CD14-positive monocyte (primary cell): ENCODE measurements around the gene SLC47A1. TPM values are rescaled to one million over a fixed set of nuclear protein-coding genes. Genes with fewer than 3 reads are reported as not detected.
"Not testable (repeated sequence)": the region's sequence is repeated elsewhere in the genome, so short reads cannot be mapped to it uniquely, and the experiment has no call there.

Experiments
- DNase-seq, 3 donors: peaks; one replicate each; pipeline ENCODE4 v3.0.0-alpha.2; 2011 to 2022
- H2AFZ ChIP-seq: 2 replicates; pipeline ENCODE4 v1.6.0; 2012; ENCODE audit warnings: mild to moderate bottlenecking, low read depth, low read length, inconsistent platforms; ENCODE audit not compliant: insufficient read depth, poor library complexity, severe bottlenecking
- H3K27ac ChIP-seq, 2 donors: 1 replicate in 1 of 2; 2 replicates in 1 of 2; pipeline ENCODE4 v1.5.1; 2012 to 2013; ENCODE audit warnings: low read length in 2 of 2, control low read depth in 1 of 2, inconsistent platforms in 1 of 2, low read depth in 1 of 2, mild to moderate bottlenecking in 1 of 2
- H3K27me3 ChIP-seq, 2 donors: one replicate each; pipeline versions ENCODE4 v1.6.0 to v1.6.1; 2011 to 2013; ENCODE audit warnings: low read length in 2 of 2; ENCODE audit not compliant: control insufficient read depth in 2 of 2, insufficient read depth in 2 of 2
- H3K36me3 ChIP-seq, 2 donors: replicated peaks in 1 of 2; 1 replicate in 1 of 2; 2 replicates in 1 of 2; pipeline versions ENCODE4 v1.5.1 to v1.6.1; 2012 to 2013; ENCODE audit warnings: low read length in 2 of 2, control low read depth in 1 of 2, inconsistent platforms in 1 of 2, mild to moderate bottlenecking in 1 of 2; ENCODE audit not compliant: insufficient read depth in 2 of 2, control insufficient read depth in 1 of 2
- H3K4me1 ChIP-seq, 2 donors: 1 replicate in 1 of 2; 2 replicates in 1 of 2; pipeline versions ENCODE4 v1.5.1 to v1.6.1; 2012 to 2013; ENCODE audit warnings: low read length in 2 of 2, control low read depth in 1 of 2, inconsistent platforms in 1 of 2, mild to moderate bottlenecking in 1 of 2, moderate library complexity in 1 of 2; ENCODE audit not compliant: insufficient read depth in 2 of 2, control insufficient read depth in 1 of 2
- H3K4me2 ChIP-seq: replicated peaks from 2 replicates; pipeline ENCODE3; 2012; ENCODE audit warnings: low read length, moderate library complexity, mild to moderate bottlenecking; ENCODE audit not compliant: poor library complexity, severe bottlenecking; ENCODE audit errors: extremely low read depth
- H3K4me3 ChIP-seq, 3 experiments: fragments of 200-600 bp in 1 of 3; sonication (generic) in 1 of 3; replicated peaks in 1 of 3; 1 replicate in 2 of 3; 2 replicates in 1 of 3; pipeline ENCODE4 v1.5.1; 2011 to 2013; ENCODE audit warnings: low read length in 3 of 3, mild to moderate bottlenecking in 3 of 3, control low read depth in 2 of 3, low read depth in 2 of 3, inconsistent platforms in 1 of 3, moderate library complexity in 1 of 3
- H3K79me2 ChIP-seq: 2 replicates; pipeline ENCODE4 v1.6.0; 2012; ENCODE audit warnings: mild to moderate bottlenecking, control low read depth, inconsistent platforms, low read length, moderate library complexity; ENCODE audit not compliant: insufficient read depth
- H3K9ac ChIP-seq: 2 replicates; pipeline ENCODE4 v1.6.0; 2017; ENCODE audit warnings: low read length, mild to moderate bottlenecking; ENCODE audit not compliant: insufficient read depth, poor library complexity, severe bottlenecking
- H3K9me3 ChIP-seq, 2 donors: replicated peaks in 1 of 2; 1 replicate in 1 of 2; 2 replicates in 1 of 2; pipeline versions ENCODE4 v1.5.1 to v1.6.1; 2012 to 2013; ENCODE audit warnings: low read length in 2 of 2, control low read depth in 1 of 2; ENCODE audit not compliant: control insufficient read depth in 1 of 2, insufficient read depth in 1 of 2
- H4K20me1 ChIP-seq: 2 replicates; pipeline ENCODE4 v1.6.0; 2012; ENCODE audit warnings: mild to moderate bottlenecking, low read length, control low read depth, moderate library complexity; ENCODE audit not compliant: insufficient read depth
- H3K27ac Mint-ChIP-seq, 7 donors: one replicate each; pipeline ENCODE4 v1.8.0; 2020; ENCODE audit warnings: mild to moderate bottlenecking in 7 of 7, mixed read lengths in 7 of 7, moderate library complexity in 6 of 7, inconsistent platforms in 2 of 7
- H3K27me3 Mint-ChIP-seq, 3 donors: one replicate each; pipeline ENCODE4 v1.8.0; 2021 to 2022; ENCODE audit warnings: low read depth in 3 of 3, mild to moderate bottlenecking in 3 of 3, mixed read lengths in 3 of 3, moderate library complexity in 3 of 3, inconsistent platforms in 1 of 3
- H3K36me3 Mint-ChIP-seq, 2 donors: one replicate each; pipeline ENCODE4 v1.8.0; 2020; ENCODE audit warnings: mixed read lengths in 2 of 2, inconsistent platforms in 1 of 2, mild to moderate bottlenecking in 1 of 2
- H3K4me1 Mint-ChIP-seq: one replicate; pipeline ENCODE4 v1.8.0; 2020; ENCODE audit warnings: mild to moderate bottlenecking, mixed read lengths
- H3K4me3 Mint-ChIP-seq, 2 donors: one replicate each; pipeline ENCODE4 v1.8.0; 2020; ENCODE audit warnings: mild to moderate bottlenecking in 2 of 2, mixed read lengths in 2 of 2, moderate library complexity in 1 of 2
- H3K9me3 Mint-ChIP-seq, 7 donors: one replicate each; pipeline ENCODE4 v1.8.0; 2020 to 2022; ENCODE audit warnings: mixed read lengths in 7 of 7, mild to moderate bottlenecking in 6 of 7, moderate library complexity in 6 of 7, inconsistent platforms in 2 of 7
- WGBS: methylation state at CpG from one replicate; pipeline ENCODE4 v1.1.5; 2013; ENCODE audit warnings: missing lambda C conversion rate; ENCODE audit not compliant: insufficient coverage; 5-methylcytosine and 5-hydroxymethylcytosine counted together
- intact Hi-C, 2 donors: fragments of 100-400 bp; cut with micrococcal nuclease; formaldehyde crosslinking; loops; one replicate each; pipeline versions ENCODE4 v1.15.0 to v1.15.1; 2023
- polyA plus RNA-seq, 3 donors: library from polyadenylated mRNA; depleted of rRNA in 1 of 3; unstranded in 2 of 3; stranded (reverse) in 1 of 3; fragments of 300-500 nt in 2 of 3; fragments of >200 nt in 1 of 3; fragmentation: Illumina TruSeq in 2 of 3; gene quantifications; 1 replicate in 2 of 3; 2 replicates in 1 of 3; pipeline ENCODE4 v1.2.3, GENCODE V29; 2012 to 2021
- TF ChIP-seq, protein P1 (sequence below): fragments of 200-600 bp; IDR thresholded peaks from one replicate; pipeline ENCODE4 v1.8.0; 2022; ENCODE audit warnings: antibody characterized with exemption, mild to moderate bottlenecking

SLC47A1 gene
- polyA plus RNA-seq, 3 donors, result 0.44 to 2.0 (median 0.49) TPM

DNA sequence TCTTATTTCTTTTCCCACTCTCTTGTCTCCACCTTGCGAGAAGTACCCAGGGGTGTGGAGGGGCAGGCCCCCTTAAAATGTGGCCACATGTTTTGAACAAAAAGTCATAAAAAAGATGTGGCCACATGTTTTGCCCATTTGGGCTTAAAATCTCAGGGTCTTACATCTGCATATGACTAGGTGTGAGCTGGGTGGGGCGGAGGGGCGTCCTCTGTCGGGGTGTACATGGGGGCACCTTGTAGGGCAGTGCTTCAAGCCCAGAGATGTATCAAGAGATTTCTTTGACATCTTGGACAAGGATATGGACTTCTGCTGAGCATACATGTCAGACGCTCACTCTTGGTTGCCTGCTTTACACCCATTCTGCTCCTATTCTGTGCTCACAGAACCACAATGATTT lies 13.0 kb upstream of the SLC47A1 start:
- peaks cover 0 to 2% (median 0%) of the 10 kb centered on the region in 7 donors for H3K9me3 Mint-ChIP-seq
- peaks cover 0 to 3% (median 0%) of the 10 kb centered on the region in 3 donors for H3K27me3 Mint-ChIP-seq
- H3K4me3 ChIP-seq, result peak overlapping the region in 1 of 3 experiments; percentile 49
- H3K9ac ChIP-seq, result no peak overlapping the region
- TF ChIP-seq, protein P1, sequence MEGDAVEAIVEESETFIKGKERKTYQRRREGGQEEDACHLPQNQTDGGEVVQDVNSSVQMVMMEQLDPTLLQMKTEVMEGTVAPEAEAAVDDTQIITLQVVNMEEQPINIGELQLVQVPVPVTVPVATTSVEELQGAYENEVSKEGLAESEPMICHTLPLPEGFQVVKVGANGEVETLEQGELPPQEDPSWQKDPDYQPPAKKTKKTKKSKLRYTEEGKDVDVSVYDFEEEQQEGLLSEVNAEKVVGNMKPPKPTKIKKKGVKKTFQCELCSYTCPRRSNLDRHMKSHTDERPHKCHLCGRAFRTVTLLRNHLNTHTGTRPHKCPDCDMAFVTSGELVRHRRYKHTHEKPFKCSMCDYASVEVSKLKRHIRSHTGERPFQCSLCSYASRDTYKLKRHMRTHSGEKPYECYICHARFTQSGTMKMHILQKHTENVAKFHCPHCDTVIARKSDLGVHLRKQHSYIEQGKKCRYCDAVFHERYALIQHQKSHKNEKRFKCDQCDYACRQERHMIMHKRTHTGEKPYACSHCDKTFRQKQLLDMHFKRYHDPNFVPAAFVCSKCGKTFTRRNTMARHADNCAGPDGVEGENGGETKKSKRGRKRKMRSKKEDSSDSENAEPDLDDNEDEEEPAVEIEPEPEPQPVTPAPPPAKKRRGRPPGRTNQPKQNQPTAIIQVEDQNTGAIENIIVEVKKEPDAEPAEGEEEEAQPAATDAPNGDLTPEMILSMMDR, result no peak
- peaks cover 39% of the 10 kb centered on the region for H3K4me1 Mint-ChIP-seq
- H3K36me3 Mint-ChIP-seq, result no peaks in the 10 kb centered on the region
- peak overlapping the region in 6 of 7 donors; percentile 66 to 94 (median 87) for H3K27ac Mint-ChIP-seq
- H3K4me3 Mint-ChIP-seq, result peak overlapping the region; percentile 52 to 82
- no peaks in the 10 kb centered on the region for H3K79me2 ChIP-seq
- intact Hi-C loops, result no loop called here
- no peaks in the 10 kb centered on the region for H3K9me3 ChIP-seq
- H3K27me3 ChIP-seq, result no peaks in the 10 kb centered on the region
- H4K20me1 ChIP-seq, result no peaks in the 10 kb centered on the region
- WGBS, result 96% methylated on average over 3 of the region's 5 CpGs
- H3K27ac ChIP-seq, result no peak overlapping the region
- DNase-seq, result no peak
- H3K4me1 ChIP-seq, result peaks cover 30 to 37% of the 10 kb centered on the region in 2 donors
- no peak overlapping the region for H2AFZ ChIP-seq
- H3K4me2 ChIP-seq, result peak overlapping the region; percentile 19
- H3K36me3 ChIP-seq, result no peaks in the 10 kb centered on the region

DNA sequence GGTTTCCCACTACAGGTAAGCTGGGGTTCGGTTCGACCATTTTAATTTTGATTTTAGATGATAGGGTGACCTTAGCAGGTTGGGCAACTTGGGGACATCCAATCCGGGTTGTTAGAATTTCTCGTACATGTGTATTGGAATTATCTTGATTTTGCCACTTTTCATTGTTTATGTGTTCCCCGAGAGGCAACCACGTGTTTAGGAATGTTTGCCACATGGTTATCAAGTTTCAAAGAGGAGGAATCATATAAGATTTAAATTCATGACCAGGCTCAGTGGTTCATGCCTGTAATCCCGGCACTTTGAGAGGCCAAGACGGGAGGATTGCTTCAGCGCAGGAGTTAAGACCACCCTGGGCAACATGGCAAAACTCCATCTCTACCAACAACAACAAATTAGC lies 10.0 kb upstream of the SLC47A1 start:
- H3K36me3 Mint-ChIP-seq, result no peaks in the 10 kb centered on the region
- WGBS, result 98% methylated on average over 7 of the region's 9 CpGs
- intact Hi-C loops, result no loop called here
- Histone ChIP-seq H3K9ac (no peak overlapping the region), H3K4me1 (peaks cover 30 to 37% of the 10 kb centered on the region in 2 donors), H3K36me3 (no peaks in the 10 kb centered on the region), H2AFZ (no peak overlapping the region), H3K27me3 (no peaks in the 10 kb centered on the region), H3K27ac (no peak overlapping the region), H3K9me3 (no peaks in the 10 kb centered on the region), H4K20me1 (no peaks in the 10 kb centered on the region), H3K79me2 (no peaks in the 10 kb centered on the region), H3K4me2 (no peak overlapping the region), H3K4me3 (no peak overlapping the region)
- H3K4me1 Mint-ChIP-seq, result peaks cover 42% of the 10 kb centered on the region
- H3K27ac Mint-ChIP-seq, result no peak overlapping the region
- H3K4me3 Mint-ChIP-seq, result no peak overlapping the region
- peaks cover 0 to under 1% (median 0%) of the 10 kb centered on the region in 7 donors for H3K9me3 Mint-ChIP-seq
- TF ChIP-seq, protein P1, result no peak
- DNase-seq, result no peak
- H3K27me3 Mint-ChIP-seq, result peaks cover 1 to 6% (median 3%) of the 10 kb centered on the region in 3 donors

DNA sequence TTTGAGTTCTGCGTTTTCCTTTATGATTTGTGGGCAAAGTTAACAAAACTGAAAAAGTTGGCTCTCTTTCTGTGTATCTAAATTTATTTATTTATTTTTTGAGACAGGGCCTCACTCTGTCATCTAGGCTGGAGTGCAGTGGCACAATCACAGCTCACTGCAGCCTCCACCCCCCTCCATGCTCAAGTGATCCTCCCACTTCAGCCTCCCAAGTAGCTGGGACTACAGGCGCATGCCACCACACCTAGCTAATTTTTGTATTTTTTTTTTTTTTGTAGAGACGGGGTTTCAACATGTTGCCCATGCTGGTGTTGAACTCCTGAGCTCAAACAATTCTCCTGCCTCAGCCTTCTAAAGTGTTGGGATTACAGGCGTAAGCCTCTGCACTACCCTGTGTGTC lies 6.7 kb upstream of the SLC47A1 start:
- H3K36me3 Mint-ChIP-seq, H3K79me2 ChIP-seq, H4K20me1 ChIP-seq, H3K9ac ChIP-seq, H3K9me3 ChIP-seq, H3K27ac ChIP-seq, H3K4me2 ChIP-seq, H3K4me3 Mint-ChIP-seq, H3K27me3 ChIP-seq, H3K27me3 Mint-ChIP-seq, H2AFZ ChIP-seq, H3K4me3 ChIP-seq, H3K36me3 ChIP-seq, H3K9me3 Mint-ChIP-seq, intact Hi-C loops, DNase-seq: not testable (repeated sequence)
- H3K4me1 ChIP-seq, result peaks cover 9 to 16% of the 10 kb centered on the region in 2 donors
- H3K4me1 Mint-ChIP-seq, result peaks cover 20% of the 10 kb centered on the region
- 100% methylated on average over 1 of the region's 4 CpGs for WGBS
- H3K27ac Mint-ChIP-seq, result peak overlapping the region in 2 of 7 donors; percentile 9 to 46
